Fibroblast of lung (primary cell): ENCODE results near the gene ERBB4. TPM values are rescaled to one million over a fixed set of nuclear protein-coding genes. Genes with fewer than 3 reads are reported as not detected.

Experiments used
- DNase-seq, 2 donors: peaks; one replicate each; pipeline versions ENCODE4 v3.0.0 to v3.0.0-alpha.2; 2010; ENCODE audit warnings: low read depth in 2 of 2
- H2AFZ ChIP-seq: 2 replicates; pipeline ENCODE4 v1.5.1; 2012; ENCODE audit warnings: low read length, control low read depth, inconsistent platforms
- H3K27ac ChIP-seq: 2 replicates; pipeline ENCODE4 v1.5.1; 2011; ENCODE audit warnings: low read length, control low read depth; ENCODE audit not compliant: insufficient read depth
- H3K27me3 ChIP-seq: 2 replicates; pipeline ENCODE4 v1.5.1; 2011; ENCODE audit warnings: mild to moderate bottlenecking, low read length; ENCODE audit not compliant: control insufficient read depth, insufficient read depth
- H3K36me3 ChIP-seq: 2 replicates; pipeline ENCODE4 v1.5.1; 2011; ENCODE audit warnings: low read length; ENCODE audit not compliant: control insufficient read depth, insufficient read depth
- H3K4me1 ChIP-seq: 2 replicates; pipeline ENCODE4 v1.5.1; 2011; ENCODE audit warnings: low read length; ENCODE audit not compliant: control insufficient read depth, insufficient read depth; ENCODE audit errors: extremely low read depth
- H3K4me2 ChIP-seq: 2 replicates; pipeline ENCODE4 v1.5.1; 2011; ENCODE audit warnings: low read length, control low read depth; ENCODE audit not compliant: insufficient read depth; ENCODE audit errors: extremely low read depth
- H3K4me3 ChIP-seq, 4 experiments: fragments of 200-600 bp in 1 of 4; sonication (generic) in 1 of 4; replicated peaks in 1 of 4; 2 replicates each; pipeline ENCODE4 v1.5.1; 2011 to 2016; ENCODE audit warnings: low read length in 4 of 4, low read depth in 3 of 4, mild to moderate bottlenecking in 3 of 4, control low read depth in 2 of 4, inconsistent platforms in 1 of 4, mixed read lengths in 1 of 4; ENCODE audit not compliant: insufficient read depth in 1 of 4; ENCODE audit errors: control extremely low read depth in 1 of 4
- H3K79me2 ChIP-seq: 2 replicates; pipeline ENCODE4 v1.5.1; 2012; ENCODE audit warnings: mild to moderate bottlenecking, low read length, inconsistent platforms; ENCODE audit not compliant: control insufficient read depth, insufficient read depth
- H3K9ac ChIP-seq: 2 replicates; pipeline ENCODE4 v1.5.1; 2011; ENCODE audit warnings: mild to moderate bottlenecking, low read length, control low read depth; ENCODE audit not compliant: insufficient read depth
- H3K9me3 ChIP-seq: 2 replicates; pipeline ENCODE4 v1.5.1; 2012; ENCODE audit warnings: low read depth, low read length; ENCODE audit not compliant: control insufficient read depth, insufficient read depth
- H4K20me1 ChIP-seq: 2 replicates; pipeline ENCODE4 v1.5.1; 2011; ENCODE audit warnings: low read length; ENCODE audit not compliant: control insufficient read depth, insufficient read depth; ENCODE audit errors: extremely low read depth
- EZH2 ChIP-seq: IDR thresholded peaks from 2 replicates; pipeline ENCODE4 v1.5.1; 2012; ENCODE audit warnings: low read length, control low read depth, mild to moderate bottlenecking; ENCODE audit errors: missing control alignments
- polyA plus RNA-seq, 2 donors: library from polyadenylated mRNA; depleted of rRNA in 1 of 2; stranded (reverse) in 1 of 2; unstranded in 1 of 2; fragments of >200 nt; gene quantifications; 2 replicates each; pipeline ENCODE4 v1.2.1, GENCODE V29; 2011 to 2012; ENCODE audit warnings: missing spikeins in 1 of 2
- total RNA-seq: library from RNA; depleted of rRNA; stranded (reverse); fragments of >200 nt; gene quantifications from 2 replicates; pipeline ENCODE4 v1.2.1, GENCODE V29; 2014
- TF ChIP-seq, protein P1 (sequence below), 2 donors: IDR thresholded peaks in 1 of 2; conservative IDR thresholded peaks in 1 of 2; 1 replicate in 1 of 2; 2 replicates in 1 of 2; pipeline ENCODE4 v1.5.1; 2011 to 2012; ENCODE audit warnings: low read length in 2 of 2, control low read depth in 1 of 2, inconsistent platforms in 1 of 2, low read depth in 1 of 2, mild to moderate bottlenecking in 1 of 2

ERBB4 gene
- total and polyA plus RNA-seq, 2 donors (not counting 1 experiment from before 2014, with no cell fraction given) = 0.08 to 0.17 TPM

DNA sequence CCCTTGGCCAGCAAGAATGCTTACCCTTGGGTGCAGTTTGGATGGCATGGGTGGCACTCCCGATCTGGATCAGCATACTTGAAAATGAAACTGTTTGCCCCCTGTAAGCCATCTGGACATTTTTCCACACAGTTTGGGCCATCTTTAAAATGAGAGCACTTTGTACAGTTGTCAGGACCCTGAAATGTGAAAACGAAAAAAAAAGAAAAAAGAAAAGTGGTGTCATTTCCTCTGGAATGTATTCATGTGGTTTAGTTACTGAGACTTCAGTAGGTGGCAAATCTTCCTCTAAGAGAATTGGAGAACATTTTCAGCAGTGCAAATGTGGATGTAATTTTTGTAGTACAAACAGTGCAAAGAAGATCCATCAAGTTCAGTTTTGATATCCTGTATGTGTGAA is 873.3 kb downstream of the ERBB4 start:
- no peaks in the 10 kb centered on the region for H3K36me3 ChIP-seq
- no peak overlapping the region for H3K27ac ChIP-seq
- H3K9me3 ChIP-seq = no peaks in the 10 kb centered on the region
- H3K4me1 ChIP-seq = no peaks in the 10 kb centered on the region
- H4K20me1 ChIP-seq = no peaks in the 10 kb centered on the region
- TF ChIP-seq, protein P1, sequence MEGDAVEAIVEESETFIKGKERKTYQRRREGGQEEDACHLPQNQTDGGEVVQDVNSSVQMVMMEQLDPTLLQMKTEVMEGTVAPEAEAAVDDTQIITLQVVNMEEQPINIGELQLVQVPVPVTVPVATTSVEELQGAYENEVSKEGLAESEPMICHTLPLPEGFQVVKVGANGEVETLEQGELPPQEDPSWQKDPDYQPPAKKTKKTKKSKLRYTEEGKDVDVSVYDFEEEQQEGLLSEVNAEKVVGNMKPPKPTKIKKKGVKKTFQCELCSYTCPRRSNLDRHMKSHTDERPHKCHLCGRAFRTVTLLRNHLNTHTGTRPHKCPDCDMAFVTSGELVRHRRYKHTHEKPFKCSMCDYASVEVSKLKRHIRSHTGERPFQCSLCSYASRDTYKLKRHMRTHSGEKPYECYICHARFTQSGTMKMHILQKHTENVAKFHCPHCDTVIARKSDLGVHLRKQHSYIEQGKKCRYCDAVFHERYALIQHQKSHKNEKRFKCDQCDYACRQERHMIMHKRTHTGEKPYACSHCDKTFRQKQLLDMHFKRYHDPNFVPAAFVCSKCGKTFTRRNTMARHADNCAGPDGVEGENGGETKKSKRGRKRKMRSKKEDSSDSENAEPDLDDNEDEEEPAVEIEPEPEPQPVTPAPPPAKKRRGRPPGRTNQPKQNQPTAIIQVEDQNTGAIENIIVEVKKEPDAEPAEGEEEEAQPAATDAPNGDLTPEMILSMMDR (conservative IDR thresholded peaks at IDR 0.05 in 1 of 2, IDR thresholded peaks at IDR 0.05 in 1 of 2; ENCODE audit: low read depth in 1 of 2, low read length in 2 of 2) = no peak
- TF ChIP-seq EZH2 = no peak
- H3K27me3 ChIP-seq = no peaks in the 10 kb centered on the region
- no peak for DNase-seq
- H3K9ac ChIP-seq = no peak overlapping the region
- no peak overlapping the region for H3K4me2 ChIP-seq
- no peak overlapping the region for H3K4me3 ChIP-seq
- no peaks in the 10 kb centered on the region for H3K79me2 ChIP-seq
- no peak overlapping the region for H2AFZ ChIP-seq

DNA sequence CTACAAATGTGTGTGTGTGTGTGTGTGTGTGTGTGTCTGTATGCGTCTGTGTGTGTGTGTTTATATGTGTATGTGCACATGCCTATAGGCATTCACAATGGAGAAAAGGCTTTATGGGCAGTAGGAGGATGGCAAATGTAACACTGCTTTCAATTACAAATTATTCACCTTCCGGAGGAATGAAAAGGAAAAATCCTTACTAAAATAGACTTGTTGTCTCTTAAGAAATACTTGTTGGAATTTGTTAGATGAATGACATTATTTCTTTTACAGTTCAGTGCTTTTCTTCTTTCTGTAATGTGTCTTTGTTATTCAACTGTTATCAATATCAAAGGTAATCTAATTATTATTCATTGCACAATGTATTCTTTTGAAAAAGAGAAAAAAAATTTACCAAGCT is 874.3 kb downstream of the ERBB4 start:
- no peak for DNase-seq
- Histone ChIP-seq H3K27me3 (no peaks in the 10 kb centered on the region), H2AFZ (no peak overlapping the region), H3K9me3 (no peaks in the 10 kb centered on the region), H3K9ac (no peak overlapping the region), H3K4me2 (no peak overlapping the region), H4K20me1 (no peaks in the 10 kb centered on the region), H3K4me3 (no peak overlapping the region), H3K79me2 (no peaks in the 10 kb centered on the region), H3K27ac (no peak overlapping the region), H3K4me1 (no peaks in the 10 kb centered on the region), H3K36me3 (no peaks in the 10 kb centered on the region)
- no peak for TF ChIP-seq EZH2
- TF ChIP-seq, protein P1 (conservative IDR thresholded peaks at IDR 0.05 in 1 of 2, IDR thresholded peaks at IDR 0.05 in 1 of 2; ENCODE audit: low read depth in 1 of 2, low read length in 2 of 2) = no peak

DNA sequence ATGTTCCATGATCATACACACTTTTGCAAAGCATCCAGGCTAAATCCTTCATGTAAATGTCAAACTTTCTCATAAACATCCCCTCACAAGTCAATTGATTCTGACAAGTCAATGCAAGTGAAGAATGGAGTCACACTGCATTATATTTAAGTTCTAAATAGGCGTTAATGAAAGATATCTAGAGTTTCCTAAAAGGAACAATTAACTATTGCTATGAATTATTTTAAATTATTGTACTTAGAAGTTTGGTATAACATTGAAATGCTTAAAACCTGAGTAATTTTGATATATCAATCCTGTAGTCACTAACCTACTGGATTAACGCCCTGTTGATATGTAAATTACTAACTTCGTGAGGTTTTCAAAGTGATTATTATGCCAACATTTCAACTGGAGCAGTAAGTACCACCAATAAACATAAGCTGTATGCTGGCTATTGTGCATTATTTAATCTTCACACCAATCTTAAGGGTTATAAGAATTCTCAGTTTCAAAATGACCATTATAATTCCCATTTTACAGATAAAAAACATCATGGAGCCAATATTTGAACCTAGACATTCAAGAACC is 884.3 kb downstream of the ERBB4 start:
- DNase-seq = no peak
- H3K4me1 ChIP-seq = no peaks in the 10 kb centered on the region
- no peaks in the 10 kb centered on the region for H3K79me2 ChIP-seq
- H3K27ac ChIP-seq = no peak overlapping the region
- H4K20me1 ChIP-seq = no peaks in the 10 kb centered on the region
- H3K9ac ChIP-seq = no peak overlapping the region
- no peak overlapping the region for H3K4me3 ChIP-seq
- TF ChIP-seq, protein P1 (conservative IDR thresholded peaks at IDR 0.05 in 1 of 2, IDR thresholded peaks at IDR 0.05 in 1 of 2; ENCODE audit: low read depth in 1 of 2, low read length in 2 of 2) = no peak
- no peak for TF ChIP-seq EZH2
- H3K36me3 ChIP-seq = no peaks in the 10 kb centered on the region
- no peak overlapping the region for H2AFZ ChIP-seq
- no peak overlapping the region for H3K4me2 ChIP-seq
- no peaks in the 10 kb centered on the region for H3K27me3 ChIP-seq
- no peaks in the 10 kb centered on the region for H3K9me3 ChIP-seq
